ENCODE measurements around the gene ANAPC2.

ANAPC2 gene

GRCh38 chr9:137148242-137148641 is 40.1 kb downstream of the ANAPC2 start:
- Histone ChIP-seq H3K9ac (ENCODE audit: low read length) (no peak overlapping the region), H2BK5ac (ENCODE audit: low read length) (no peak overlapping the region), H3K79me1 (ENCODE audit: low read length) (no peaks in the 10 kb centered on the region), H3K18ac (ENCODE audit: low read length) (no peak overlapping the region), H3K36me3 (ENCODE audit: control insufficient read depth, insufficient read depth, low read length) (no peaks in the 10 kb centered on the region), H3K56ac (ENCODE audit: low read length) (no peak overlapping the region), H3K23ac (ENCODE audit: low read length) (no peak overlapping the region), H3K27ac (ENCODE audit: low read depth, low read length) (no peak overlapping the region), H3K4me2 (ENCODE audit: low read length) (no peak overlapping the region), H4K5ac (ENCODE audit: low read length) (no peak overlapping the region), H2AK5ac (ENCODE audit: low read length) (no peak overlapping the region), H3K27me3 (ENCODE audit: insufficient read depth, low read length, poor library complexity) (no peaks in the 10 kb centered on the region), H3K4me1 (ENCODE audit: control insufficient read depth, low read depth, low read length) (no peaks in the 10 kb centered on the region), H2BK15ac (replicated peaks; ENCODE audit: low read depth) (no peak overlapping the region), H3K4ac (ENCODE audit: low read depth, low read length) (no peak overlapping the region), H3K4me3 (ENCODE audit: low read length) (no peak overlapping the region), H4K8ac (ENCODE audit: low read depth, low read length) (no peak overlapping the region), H2BK120ac (ENCODE audit: low read depth, low read length) (no peak overlapping the region), H3K79me2 (ENCODE audit: control insufficient read depth, insufficient read depth, low read length) (no peaks in the 10 kb centered on the region)
- no peak for DNase-seq
- no CpG with 5 or more reads among the region's 27 CpGs for WGBS (ENCODE audit: extremely low coverage, insufficient coverage, low lambda C conversion rate)

DNA sequence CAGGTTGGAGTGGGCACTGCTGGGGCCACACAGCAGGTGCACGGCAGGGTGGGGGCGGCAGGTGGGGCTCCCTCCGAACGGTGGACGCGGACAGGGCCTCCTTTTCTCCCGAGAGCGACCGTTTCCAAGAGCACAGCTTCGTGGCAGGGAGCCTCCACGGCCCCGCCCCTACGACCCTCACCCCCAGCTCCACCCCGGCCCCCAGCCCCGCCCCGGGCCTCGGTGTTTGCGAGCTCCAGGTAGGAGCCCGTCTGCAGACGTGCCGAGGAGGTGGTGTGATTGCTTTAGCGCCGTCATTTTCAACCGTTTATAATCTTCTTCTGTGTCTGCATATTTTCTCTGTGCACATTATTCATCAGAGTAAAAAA is 40.6 kb downstream of the ANAPC2 start:
- no CpG with 5 or more reads among the region's 24 CpGs for WGBS (ENCODE audit: extremely low coverage, insufficient coverage, low lambda C conversion rate)
- H3K23ac ChIP-seq (ENCODE audit: low read length), result no peak overlapping the region
- no peak overlapping the region for H3K27ac ChIP-seq (ENCODE audit: low read depth, low read length)
- no peaks in the 10 kb centered on the region for H3K36me3 ChIP-seq (ENCODE audit: control insufficient read depth, insufficient read depth, low read length)
- no peak overlapping the region for H4K8ac ChIP-seq (ENCODE audit: low read depth, low read length)
- no peak overlapping the region for H2BK15ac ChIP-seq (replicated peaks; ENCODE audit: low read depth)
- H3K4me2 ChIP-seq (ENCODE audit: low read length), result no peak overlapping the region
- no peak overlapping the region for H3K18ac ChIP-seq (ENCODE audit: low read length)
- no peaks in the 10 kb centered on the region for H3K4me1 ChIP-seq (ENCODE audit: control insufficient read depth, low read depth, low read length)
- no peak overlapping the region for H2BK120ac ChIP-seq (ENCODE audit: low read depth, low read length)
- H2BK5ac ChIP-seq (ENCODE audit: low read length), result no peak overlapping the region
- no peaks in the 10 kb centered on the region for H3K27me3 ChIP-seq (ENCODE audit: insufficient read depth, low read length, poor library complexity)
- no peak overlapping the region for H2AK5ac ChIP-seq (ENCODE audit: low read length)
- H3K79me2 ChIP-seq (ENCODE audit: control insufficient read depth, insufficient read depth, low read length), result no peaks in the 10 kb centered on the region
- no peaks in the 10 kb centered on the region for H3K79me1 ChIP-seq (ENCODE audit: low read length)
- DNase-seq, result no peak
- no peak overlapping the region for H4K5ac ChIP-seq (ENCODE audit: low read length)
- no peak overlapping the region for H3K4ac ChIP-seq (ENCODE audit: low read depth, low read length)
- no peak overlapping the region for H3K4me3 ChIP-seq (ENCODE audit: low read length)
- H3K9ac ChIP-seq (ENCODE audit: low read length), result no peak overlapping the region
- no peak overlapping the region for H3K56ac ChIP-seq (ENCODE audit: low read length)

GRCh38 chr9:137147091-137147792 is 41.1 kb downstream of the ANAPC2 start:
- no peak overlapping the region for H4K8ac ChIP-seq (ENCODE audit: low read depth, low read length)
- H3K4me3 ChIP-seq (ENCODE audit: low read length), result no peak overlapping the region
- H3K4me2 ChIP-seq (ENCODE audit: low read length), result no peak overlapping the region
- no peak overlapping the region for H2BK120ac ChIP-seq (ENCODE audit: low read depth, low read length)
- no peak overlapping the region for H2BK5ac ChIP-seq (ENCODE audit: low read length)
- no peak overlapping the region for H2BK15ac ChIP-seq (replicated peaks; ENCODE audit: low read depth)
- no peaks in the 10 kb centered on the region for H3K36me3 ChIP-seq (ENCODE audit: control insufficient read depth, insufficient read depth, low read length)
- H3K27me3 ChIP-seq (ENCODE audit: insufficient read depth, low read length, poor library complexity), result no peaks in the 10 kb centered on the region
- no peak overlapping the region for H3K4ac ChIP-seq (ENCODE audit: low read depth, low read length)
- H3K9ac ChIP-seq (ENCODE audit: low read length), result no peak overlapping the region
- H3K18ac ChIP-seq (ENCODE audit: low read length), result no peak overlapping the region
- WGBS (ENCODE audit: extremely low coverage, insufficient coverage, low lambda C conversion rate), result no CpG with 5 or more reads among the region's 26 CpGs
- no peak overlapping the region for H4K5ac ChIP-seq (ENCODE audit: low read length)
- H3K56ac ChIP-seq (ENCODE audit: low read length), result no peak overlapping the region
- no peak overlapping the region for H3K23ac ChIP-seq (ENCODE audit: low read length)
- H3K79me1 ChIP-seq (ENCODE audit: low read length), result no peaks in the 10 kb centered on the region
- H2AK5ac ChIP-seq (ENCODE audit: low read length), result no peak overlapping the region
- no peaks in the 10 kb centered on the region for H3K4me1 ChIP-seq (ENCODE audit: control insufficient read depth, low read depth, low read length)
- no peak overlapping the region for H3K27ac ChIP-seq (ENCODE audit: low read depth, low read length)
- H3K79me2 ChIP-seq (ENCODE audit: control insufficient read depth, insufficient read depth, low read length), result no peaks in the 10 kb centered on the region
- no peak for DNase-seq

GRCh38 chr9:137146527-137146918 is 41.8 kb downstream of the ANAPC2 start:
- WGBS (ENCODE audit: extremely low coverage, insufficient coverage, low lambda C conversion rate), result no CpG with 5 or more reads among the region's 9 CpGs

GRCh38 chr9:137145731-137146526 is 42.4 kb downstream of the ANAPC2 start:
- H2BK15ac ChIP-seq (replicated peaks; ENCODE audit: low read depth), result no peak overlapping the region
- no peak overlapping the region for H4K8ac ChIP-seq (ENCODE audit: low read depth, low read length)
- no peak overlapping the region for H3K23ac ChIP-seq (ENCODE audit: low read length)
- H3K79me2 ChIP-seq (ENCODE audit: control insufficient read depth, insufficient read depth, low read length), result no peaks in the 10 kb centered on the region
- H3K4me2 ChIP-seq (ENCODE audit: low read length), result no peak overlapping the region
- no peak overlapping the region for H2BK5ac ChIP-seq (ENCODE audit: low read length)
- WGBS (ENCODE audit: extremely low coverage, insufficient coverage, low lambda C conversion rate), result no CpG with 5 or more reads among the region's 49 CpGs
- H3K4ac ChIP-seq (ENCODE audit: low read depth, low read length), result no peak overlapping the region
- no peak overlapping the region for H3K56ac ChIP-seq (ENCODE audit: low read length)
- H4K5ac ChIP-seq (ENCODE audit: low read length), result no peak overlapping the region
- no peaks in the 10 kb centered on the region for H3K27me3 ChIP-seq (ENCODE audit: insufficient read depth, low read length, poor library complexity)
- no peaks in the 10 kb centered on the region for H3K79me1 ChIP-seq (ENCODE audit: low read length)
- H3K18ac ChIP-seq (ENCODE audit: low read length), result no peak overlapping the region
- DNase-seq, result no peak
- no peak overlapping the region for H3K27ac ChIP-seq (ENCODE audit: low read depth, low read length)
- H2AK5ac ChIP-seq (ENCODE audit: low read length), result no peak overlapping the region
- no peaks in the 10 kb centered on the region for H3K36me3 ChIP-seq (ENCODE audit: control insufficient read depth, insufficient read depth, low read length)
- H3K4me3 ChIP-seq (ENCODE audit: low read length), result no peak overlapping the region
- no peak overlapping the region for H3K9ac ChIP-seq (ENCODE audit: low read length)
- H2BK120ac ChIP-seq (ENCODE audit: low read depth, low read length), result no peak overlapping the region
- H3K4me1 ChIP-seq (ENCODE audit: control insufficient read depth, low read depth, low read length), result no peaks in the 10 kb centered on the region

More at GRCh38 chr9:137146527-137146918, 41.8 kb downstream of the ANAPC2 start:
- Histone ChIP-seq H2BK120ac (ENCODE audit: low read depth, low read length) (no peak overlapping the region), H4K5ac (ENCODE audit: low read length) (no peak overlapping the region), H3K4me1 (ENCODE audit: control insufficient read depth, low read depth, low read length) (no peaks in the 10 kb centered on the region), H2AK5ac (ENCODE audit: low read length) (no peak overlapping the region), H3K56ac (ENCODE audit: low read length) (no peak overlapping the region), H3K4me3 (ENCODE audit: low read length) (no peak overlapping the region), H3K79me2 (ENCODE audit: control insufficient read depth, insufficient read depth, low read length) (no peaks in the 10 kb centered on the region), H3K4me2 (ENCODE audit: low read length) (no peak overlapping the region), H3K27ac (ENCODE audit: low read depth, low read length) (no peak overlapping the region), H2BK5ac (ENCODE audit: low read length) (no peak overlapping the region), H3K79me1 (ENCODE audit: low read length) (no peaks in the 10 kb centered on the region), H3K36me3 (ENCODE audit: control insufficient read depth, insufficient read depth, low read length) (no peaks in the 10 kb centered on the region), H4K8ac (ENCODE audit: low read depth, low read length) (no peak overlapping the region), H2BK15ac (replicated peaks; ENCODE audit: low read depth) (no peak overlapping the region), H3K27me3 (ENCODE audit: insufficient read depth, low read length, poor library complexity) (no peaks in the 10 kb centered on the region), H3K9ac (ENCODE audit: low read length) (no peak overlapping the region), H3K18ac (ENCODE audit: low read length) (no peak overlapping the region), H3K23ac (ENCODE audit: low read length) (no peak overlapping the region), H3K4ac (ENCODE audit: low read depth, low read length) (no peak overlapping the region)
- DNase-seq, result no peak
